ENCODE results near the gene LEMD2. TPM values are rescaled to one million over a fixed set of nuclear protein-coding genes. Genes with fewer than 3 reads are reported as not detected.

Gene LEMD2
- total RNA-seq, 2 experiments from 2014 or later = 45.6 to 48.1 TPM

DNA sequence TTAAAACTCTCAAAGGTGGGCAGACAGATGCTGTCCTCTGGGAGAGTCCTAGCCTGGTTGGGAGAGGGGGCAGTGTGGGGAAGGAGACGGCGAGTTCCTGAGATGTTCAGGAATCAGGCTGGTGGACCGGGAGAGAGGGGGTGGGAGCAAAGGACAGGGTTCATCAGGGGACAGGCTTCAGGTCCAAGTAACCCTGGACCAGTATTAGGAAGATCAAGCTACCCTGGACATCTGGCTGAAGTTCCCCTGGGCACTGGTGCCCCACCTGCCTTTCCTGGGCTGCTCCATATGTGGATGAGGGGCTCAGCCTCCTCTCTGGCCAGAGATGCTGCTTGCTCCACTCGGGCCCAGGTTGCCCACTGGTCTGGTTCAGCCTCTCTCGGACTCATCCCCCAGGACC, 41.1 kb downstream of the LEMD2 start:
- ChIA-PET CTCF (no interaction called here), POLR2A (no interaction called here)

DNA sequence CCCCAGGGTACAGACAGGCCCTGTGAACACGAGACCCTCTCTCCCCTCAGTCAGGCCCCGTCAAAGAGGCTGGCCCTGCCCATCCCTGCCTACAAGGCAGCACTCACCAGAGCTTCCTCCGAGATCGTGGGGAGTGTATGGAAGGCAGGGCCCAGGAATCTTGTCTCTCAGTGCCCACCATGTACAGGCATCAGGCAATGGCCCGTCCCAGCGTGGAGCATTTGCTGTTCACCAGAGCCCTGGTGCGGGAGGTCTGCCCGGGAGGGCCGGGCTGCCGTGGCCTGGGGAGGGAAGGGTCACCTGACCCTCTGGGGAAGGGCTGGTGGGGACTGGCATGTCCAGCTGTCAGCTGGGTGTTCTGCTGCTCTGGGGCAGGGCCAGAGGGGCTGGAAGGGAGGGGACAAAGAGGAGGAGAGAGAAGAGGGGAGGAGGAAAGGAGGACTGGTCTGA, 42.3 kb downstream of the LEMD2 start, which contains the start of gene IP6K3:
Gene IP6K3 (minus strand): TSS at position 255 of the 450 bp plus-strand sequence. CDS start 11,429 bp downstream, outside the sequence.
- ChIA-PET POLR2A (no interaction called here), CTCF (interaction anchor here (0.5 to 1.0 kb wide), 2 partner anchors 18 to 281 kb away, joined by 3 read pairs; no protein-coding TSS in a partner anchor)

DNA sequence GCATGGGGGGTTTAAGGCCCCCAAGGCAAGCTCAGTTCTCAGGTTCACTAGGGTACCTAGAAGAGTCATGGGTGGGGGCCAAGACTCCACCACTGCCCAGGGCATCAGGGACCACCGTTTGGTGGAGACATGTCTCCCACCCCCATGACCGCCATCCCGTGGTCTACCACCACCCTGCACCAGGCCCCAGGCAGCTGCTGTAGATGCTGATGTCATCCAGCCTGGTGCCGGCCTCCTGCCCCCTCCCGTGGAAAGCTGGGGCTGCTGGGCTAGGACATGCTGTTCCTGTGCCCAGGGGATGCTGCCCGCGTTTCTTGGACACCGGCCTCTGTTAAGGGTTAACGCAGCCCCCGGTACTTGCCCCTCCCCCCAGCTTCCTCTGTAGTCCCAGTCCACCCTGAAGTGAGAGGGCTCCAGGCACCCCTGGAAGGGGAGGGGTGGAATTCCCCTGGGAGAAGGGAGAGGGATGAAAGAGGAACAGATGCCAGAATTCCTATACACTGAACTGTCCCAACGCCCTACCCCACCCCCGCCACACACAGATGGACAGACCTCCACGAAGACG, 42.8 kb downstream of the LEMD2 start:
- POLR2A ChIA-PET = no interaction called here
- CTCF ChIA-PET = interaction anchor here (1.0 to 1.1 kb wide), 2 partner anchors 165 to 281 kb away, joined by 3 to 4 read pairs; no protein-coding TSS in a partner anchor

DNA sequence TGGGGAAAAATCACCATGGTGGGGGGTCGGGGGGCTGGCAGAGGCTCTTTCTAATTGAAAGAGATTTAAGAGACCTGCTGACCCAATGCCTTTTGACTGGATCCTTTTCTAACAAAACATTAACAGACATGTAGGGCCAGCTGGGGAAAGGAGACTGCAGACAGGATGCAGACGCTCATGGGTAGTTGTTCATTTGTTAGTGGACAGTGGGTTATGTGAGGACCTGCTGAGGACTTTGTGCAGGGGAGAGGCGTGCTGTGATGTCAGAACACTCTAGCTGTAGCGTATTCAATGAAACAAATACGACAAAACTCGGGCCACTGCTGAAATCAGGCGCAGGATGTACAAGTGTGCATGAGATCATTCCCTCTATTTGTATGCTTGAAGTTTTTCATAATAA, 43.4 kb downstream of the LEMD2 start:
- CTCF ChIA-PET = interaction anchor here (1.0 to 2.2 kb wide), 3 partner anchors 34 to 282 kb away, joined by 3 to 9 read pairs (median 4); partner anchors contain the start of gene UQCC2
- POLR2A ChIA-PET = no interaction called here

DNA sequence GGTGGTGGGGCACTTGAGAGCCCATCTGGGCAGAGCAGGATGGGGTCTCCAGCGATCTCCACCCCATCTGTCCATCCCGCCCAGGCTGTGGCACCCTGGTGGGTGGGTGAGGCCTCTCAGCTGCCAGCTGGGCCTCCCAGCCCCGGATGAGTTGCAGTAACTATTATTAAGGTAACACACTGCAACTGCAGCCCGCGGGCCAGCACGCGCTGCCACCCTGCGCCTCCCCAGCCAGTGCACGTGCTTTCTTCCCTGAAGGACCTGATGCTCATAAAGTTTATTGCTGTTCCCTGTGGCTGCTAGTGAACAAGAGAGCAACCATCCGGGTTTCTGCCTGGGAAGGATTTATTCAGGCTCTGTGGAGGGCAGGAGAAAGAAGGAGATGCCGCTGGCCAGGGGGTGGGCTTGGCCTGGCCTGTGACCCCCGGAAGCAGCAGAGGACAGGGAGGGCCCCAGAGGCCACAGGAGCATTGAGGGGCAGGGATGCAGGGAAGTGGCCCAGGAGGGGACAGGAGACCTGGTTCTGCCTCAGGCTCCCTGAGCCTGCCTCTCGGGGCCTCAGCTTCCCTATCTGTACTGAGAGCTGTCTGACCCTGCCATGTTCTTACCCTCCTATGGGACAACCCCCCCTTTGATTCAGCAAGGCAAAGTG, 43.9 kb downstream of the LEMD2 start:
- POLR2A ChIA-PET = no interaction called here
- CTCF ChIA-PET = interaction anchor here (0.6 to 2.2 kb wide), 10 partner anchors 9 to 419 kb away, joined by 3 to 9 read pairs (median 3); partner anchors contain the start of gene UQCC2

DNA sequence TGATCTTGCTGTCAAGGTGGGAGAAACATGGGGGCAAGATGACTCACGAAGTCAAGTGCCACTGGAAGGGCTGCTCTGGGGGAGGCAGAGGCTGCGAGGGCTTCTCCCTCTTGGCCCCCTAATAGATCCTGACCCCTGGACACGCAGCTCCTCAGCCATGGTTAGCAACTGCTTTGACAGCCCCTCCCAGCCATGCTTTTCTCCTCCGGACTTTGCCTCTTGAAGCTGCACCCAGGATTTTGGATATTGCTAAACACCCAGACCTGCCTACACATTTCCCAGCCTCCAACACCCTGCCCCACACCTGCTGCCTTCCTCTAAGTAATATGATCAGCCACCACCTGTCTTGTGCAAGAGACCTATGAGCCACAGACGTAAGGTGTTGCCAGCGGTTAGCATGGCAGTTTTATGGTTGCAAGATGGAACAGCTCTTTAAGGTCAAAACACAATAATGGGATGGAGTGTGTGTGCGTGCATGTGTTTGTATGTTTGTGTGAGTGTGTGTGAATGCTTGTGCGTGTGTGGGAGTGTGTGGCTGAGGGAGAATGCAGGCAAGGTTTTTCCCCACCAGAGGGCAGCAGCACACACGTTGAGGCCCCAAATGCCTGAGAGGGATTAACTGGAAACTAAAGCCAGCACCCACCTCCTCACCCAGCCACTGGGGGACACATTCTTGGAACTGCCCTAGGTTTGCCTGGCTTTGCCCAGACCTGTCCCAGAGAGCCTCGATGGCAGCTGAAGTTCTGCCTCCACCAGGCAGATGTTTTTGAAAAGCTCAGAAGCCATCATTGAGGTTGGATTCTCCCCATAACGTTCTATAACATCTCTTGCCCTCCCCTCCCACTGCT, 44.7 kb downstream of the LEMD2 start:
- CTCF ChIA-PET = interaction anchor here (0.6 to 2.2 kb wide), 16 partner anchors 9 to 468 kb away, joined by 3 to 9 read pairs (median 3); partner anchors contain the start of gene UQCC2
- POLR2A ChIA-PET = no interaction called here

DNA sequence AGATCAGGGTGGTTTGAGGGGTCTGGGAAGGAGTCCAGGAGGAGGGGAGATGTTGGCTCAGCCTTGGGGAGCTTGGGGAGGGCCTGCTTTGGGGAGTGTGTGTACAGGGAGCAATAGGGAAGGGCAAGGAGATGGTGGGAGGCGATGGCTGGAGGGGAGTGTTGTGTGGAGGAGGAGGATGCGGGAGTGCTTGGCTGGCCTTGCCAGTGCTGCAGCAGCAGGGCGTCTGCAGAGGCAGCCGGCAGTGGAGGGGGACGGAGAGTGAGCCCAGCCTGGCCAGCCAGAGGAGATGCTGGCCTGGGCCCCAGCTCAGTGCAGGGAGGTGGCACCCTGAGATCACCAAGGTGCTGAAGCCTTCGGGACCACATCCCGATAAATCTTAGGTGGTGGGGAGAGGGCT, 46.1 kb downstream of the LEMD2 start:
- ChIA-PET CTCF (interaction anchor here (0.7 to 1.3 kb wide), 3 partner anchors 26 to 285 kb away, joined by 3 to 4 read pairs (median 3); no protein-coding TSS in a partner anchor), POLR2A (interaction anchor here (0.5 kb wide), 1 partner anchor 38 kb away, joined by 7 read pairs; no protein-coding TSS in a partner anchor)

DNA sequence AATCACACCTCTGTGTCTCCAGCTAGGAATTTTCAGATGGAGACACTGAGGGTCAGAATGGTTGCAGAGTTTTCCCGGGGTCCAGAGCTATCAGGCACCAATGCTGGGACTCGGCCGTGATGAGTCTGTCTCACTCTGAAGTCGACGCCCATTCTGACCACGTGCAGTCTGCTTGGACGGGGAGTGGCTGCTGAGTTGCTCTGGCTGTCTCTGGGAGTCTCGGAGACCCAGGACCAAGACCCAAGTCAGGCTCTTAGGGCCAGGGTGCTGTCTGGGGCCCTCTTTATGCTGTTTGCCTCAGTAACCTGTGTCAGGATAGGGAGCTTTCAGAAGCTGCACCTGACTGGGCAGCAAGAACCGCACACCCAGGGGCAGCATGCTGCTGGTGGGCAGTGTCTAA, 46.8 kb downstream of the LEMD2 start:
- CTCF ChIA-PET = no interaction called here
- POLR2A ChIA-PET = no interaction called here

DNA sequence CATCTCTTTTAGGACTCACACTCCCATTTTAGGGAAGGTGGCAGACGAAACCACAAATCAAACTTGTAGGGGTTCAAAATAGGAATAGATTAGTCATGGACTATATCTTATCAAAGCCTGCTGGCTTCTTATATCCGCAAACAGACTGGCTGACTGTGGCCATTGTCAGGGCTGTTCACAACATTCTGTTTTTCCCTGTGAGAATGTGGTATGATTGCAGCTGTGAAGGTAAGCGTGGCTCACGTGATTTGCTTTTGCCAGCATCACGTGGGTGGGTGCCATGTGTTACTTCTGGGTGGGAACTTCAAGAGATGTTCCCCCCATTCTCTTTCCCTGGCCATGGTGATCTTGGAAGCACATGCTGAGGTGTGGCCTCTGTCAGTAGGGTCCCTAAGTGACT, 48.1 kb downstream of the LEMD2 start:
- CTCF ChIA-PET = interaction anchor here (0.6 to 1.7 kb wide), 2 partner anchors 9 to 189 kb away, joined by 3 to 4 read pairs; no protein-coding TSS in a partner anchor
- POLR2A ChIA-PET = no interaction called here

DNA sequence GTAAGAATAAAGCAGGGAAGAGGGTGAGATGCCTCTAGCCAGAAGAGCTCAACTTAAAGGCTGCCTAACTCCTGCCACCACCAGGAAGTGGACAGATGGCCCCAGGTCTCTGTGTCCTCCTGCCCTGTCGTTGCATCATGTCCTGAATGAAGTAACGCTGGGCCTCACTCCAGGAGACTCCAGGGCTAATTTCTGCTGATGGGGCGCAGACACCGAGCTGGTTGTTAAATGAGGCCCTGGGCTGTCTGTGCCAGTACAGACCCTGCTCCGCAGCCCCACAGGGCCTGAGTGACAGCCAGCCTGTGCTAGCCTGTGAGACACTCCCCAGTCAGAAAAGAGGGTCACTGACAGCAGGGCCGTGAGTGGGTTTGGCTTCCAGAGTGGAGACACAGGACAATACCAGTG, 48.7 kb downstream of the LEMD2 start:
- ChIA-PET CTCF (interaction anchor here (1.7 kb wide), 1 partner anchor 10 kb away, joined by 3 read pairs; no protein-coding TSS in a partner anchor), POLR2A (no interaction called here)

DNA sequence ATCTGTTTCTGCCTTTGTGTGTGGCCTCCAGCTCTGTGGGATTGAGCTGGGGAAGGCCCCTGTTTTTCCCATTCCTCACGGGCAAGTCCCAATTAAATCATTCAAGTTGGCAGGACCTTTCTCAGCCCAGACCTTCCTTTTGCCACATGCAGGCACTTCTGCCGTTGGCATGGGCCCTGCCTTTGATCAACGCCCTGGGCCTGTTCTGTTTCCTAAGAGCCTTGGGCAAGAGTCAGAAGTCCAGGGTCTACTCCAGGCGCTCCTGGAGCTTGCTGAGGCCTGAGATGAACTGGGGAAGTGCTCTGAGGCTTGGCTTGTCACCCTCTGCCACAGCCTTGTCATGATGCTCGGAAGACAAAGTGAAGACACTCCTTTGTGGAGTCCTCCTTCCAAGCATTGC, 49.4 kb downstream of the LEMD2 start:
- POLR2A ChIA-PET = no interaction called here
- CTCF ChIA-PET = interaction anchor here (1.7 kb wide), 1 partner anchor 10 kb away, joined by 3 read pairs; no protein-coding TSS in a partner anchor

DNA sequence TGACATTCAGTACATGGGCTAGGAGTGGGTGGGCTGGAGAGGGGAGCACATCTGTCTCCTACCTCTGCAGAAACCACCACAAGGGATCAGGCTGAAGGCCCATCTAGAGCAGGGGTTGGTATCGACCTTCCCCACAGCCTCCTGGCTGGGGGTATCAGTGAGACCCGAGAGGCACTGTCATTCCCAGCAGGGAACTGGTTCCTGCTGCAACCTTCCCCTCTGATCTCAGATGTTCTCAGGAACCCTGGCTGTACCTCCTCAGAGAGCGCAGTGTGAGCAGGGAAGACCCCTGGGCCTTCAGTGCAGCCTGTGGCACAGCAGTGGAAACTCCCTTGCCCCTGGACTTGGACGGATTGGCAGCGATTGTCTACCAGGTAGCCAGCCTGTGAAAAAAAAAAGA, 50.1 kb downstream of the LEMD2 start:
- CTCF ChIA-PET = no interaction called here
- POLR2A ChIA-PET = no interaction called here

DNA sequence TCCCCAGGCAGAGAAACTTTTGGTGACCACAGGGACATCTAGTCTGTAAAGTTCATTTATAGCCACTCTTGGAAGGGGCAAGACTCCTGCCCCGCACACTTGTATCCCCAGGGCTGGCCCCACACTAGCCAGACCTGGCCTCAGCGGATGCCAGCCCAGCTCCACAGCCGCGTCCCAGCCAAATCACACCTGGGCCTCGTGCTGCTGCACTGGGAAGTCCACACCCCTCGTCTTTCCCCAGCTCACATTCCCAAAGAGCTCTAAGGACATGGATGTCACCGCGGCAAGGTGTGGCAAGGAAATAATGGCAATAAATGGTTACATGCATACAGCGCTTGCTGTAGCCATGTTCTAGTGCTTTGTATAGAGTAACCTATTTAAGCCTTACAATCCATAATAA, 50.8 kb downstream of the LEMD2 start:
- ChIA-PET CTCF (interaction anchor here (0.6 kb wide), 1 partner anchor 462 kb away, joined by 3 read pairs; no protein-coding TSS in a partner anchor), POLR2A (no interaction called here)

DNA sequence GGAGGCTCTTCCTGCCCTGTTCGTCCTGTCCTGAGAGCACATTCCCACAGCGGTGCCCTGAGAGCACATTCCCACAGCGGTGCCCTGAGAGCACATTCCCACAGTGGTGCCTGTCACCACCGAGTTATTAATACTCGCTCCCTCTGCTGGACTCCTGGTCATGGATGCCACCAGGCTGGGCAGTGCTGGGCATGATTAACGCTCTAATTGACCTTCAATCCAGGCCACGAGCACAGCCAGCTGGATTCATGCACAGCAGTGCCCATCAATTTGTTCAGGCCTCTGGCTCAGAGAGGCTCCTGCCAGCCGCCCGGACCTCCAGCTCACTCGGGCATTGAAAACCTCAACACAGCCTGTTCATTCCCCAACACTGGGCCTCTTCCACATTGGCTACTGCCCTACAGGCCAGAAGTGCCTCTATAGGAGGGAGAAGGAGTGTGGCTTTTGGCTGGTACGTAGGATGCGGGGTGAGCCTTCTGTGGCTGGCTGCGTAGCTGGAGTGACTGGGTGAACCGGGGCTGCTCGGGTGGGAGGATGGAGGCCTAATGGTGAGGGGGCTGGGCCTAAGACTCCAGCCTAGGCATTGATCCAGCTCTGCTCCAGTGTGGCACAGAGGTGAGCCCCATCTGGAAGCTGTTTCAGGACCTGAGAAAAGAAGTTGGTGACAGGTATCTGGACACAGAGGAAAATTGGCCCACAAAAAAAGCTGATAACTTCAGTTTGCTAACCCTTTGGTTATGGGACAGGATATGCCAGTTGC, 51.5 kb downstream of the LEMD2 start:
- ChIA-PET POLR2A (no interaction called here), CTCF (interaction anchor here (0.6 kb wide), 1 partner anchor 462 kb away, joined by 3 read pairs; no protein-coding TSS in a partner anchor)

DNA sequence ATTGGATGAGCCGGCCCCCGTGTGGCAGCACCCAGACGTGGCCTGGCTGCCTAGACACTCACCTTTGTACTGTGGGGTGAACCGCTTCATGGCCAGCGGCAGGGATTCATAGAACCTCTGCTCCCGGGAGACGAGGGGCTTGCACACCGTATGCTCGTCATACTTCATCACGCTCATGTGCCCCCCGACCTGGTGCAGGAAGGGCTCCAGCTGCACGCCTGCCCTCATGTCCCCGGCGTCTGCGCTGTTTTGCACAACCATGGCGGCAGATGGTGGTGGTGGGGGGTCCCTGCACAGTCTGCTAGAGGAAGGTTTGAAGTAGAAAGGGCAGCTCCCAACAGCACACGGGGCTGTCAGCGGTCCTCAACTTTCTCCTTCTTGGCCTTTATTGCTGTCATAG, 53.7 kb downstream of the LEMD2 start:
- CTCF ChIA-PET = interaction anchor here (1.3 kb wide), 1 partner anchor 9 kb away, joined by 4 read pairs; no protein-coding TSS in a partner anchor
- POLR2A ChIA-PET = no interaction called here

DNA sequence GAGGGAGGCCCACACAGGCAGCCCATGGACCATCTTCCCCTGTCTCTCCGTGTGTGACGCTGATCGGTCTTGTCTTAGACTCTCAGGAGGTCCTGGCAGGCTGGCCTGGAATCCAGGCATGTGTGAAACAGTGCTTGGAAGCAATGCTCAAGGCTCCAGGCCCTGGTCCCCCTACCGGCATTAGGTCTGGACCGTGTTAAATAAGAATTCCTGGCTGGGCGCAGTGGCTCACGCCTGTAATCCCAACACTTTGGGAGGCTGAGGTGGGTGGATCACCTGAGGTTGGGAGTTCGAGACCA, 55.3 kb downstream of the LEMD2 start:
- ChIA-PET POLR2A (no interaction called here), CTCF (no interaction called here)

DNA sequence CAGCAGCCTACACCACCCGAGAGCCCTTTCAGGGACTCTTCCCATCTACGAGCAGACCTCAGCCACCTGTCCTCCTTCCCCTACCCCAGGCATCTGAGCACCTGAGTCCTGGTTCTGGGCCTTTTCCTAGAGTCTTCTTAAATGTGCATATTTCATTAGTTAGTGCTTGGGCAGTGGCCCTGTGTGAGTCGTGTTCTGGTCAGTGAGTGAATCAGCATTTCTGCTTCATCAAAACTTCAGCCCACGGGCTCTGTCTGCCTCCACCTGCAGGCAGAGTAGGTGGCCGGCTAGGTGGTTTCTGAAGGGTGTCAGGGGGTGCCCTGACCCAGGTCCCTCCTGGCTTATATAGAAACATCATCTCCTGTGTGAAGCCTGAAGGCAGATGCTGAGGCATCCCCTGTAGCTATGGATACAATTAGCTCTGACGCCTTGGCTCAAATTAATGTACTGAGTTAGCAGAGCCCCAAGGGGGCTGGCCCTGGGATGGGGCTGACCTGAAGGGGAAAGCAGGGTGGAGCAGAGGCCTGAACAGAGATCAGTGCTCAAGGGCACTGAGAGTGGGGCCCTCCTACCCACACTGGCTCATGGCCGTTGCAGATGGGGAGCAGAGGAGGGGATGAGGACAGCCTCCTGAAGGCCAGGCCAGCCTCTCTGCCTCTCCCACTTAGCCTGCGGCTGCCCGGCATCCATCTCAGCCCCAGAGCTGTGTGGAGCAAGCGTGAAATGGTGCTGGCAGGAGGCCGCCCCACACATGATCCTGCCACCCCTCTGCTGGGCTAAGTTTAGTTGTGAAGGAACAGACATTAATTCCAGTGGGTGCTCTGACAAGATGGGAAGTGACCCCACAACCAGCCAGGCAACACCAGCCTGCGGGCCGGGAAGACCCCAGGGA, 55.9 kb downstream of the LEMD2 start:
- ChIA-PET POLR2A (interaction anchor here (0.6 kb wide), 1 partner anchor 214 kb away, joined by 3 read pairs; no protein-coding TSS in a partner anchor), CTCF (no interaction called here)

DNA sequence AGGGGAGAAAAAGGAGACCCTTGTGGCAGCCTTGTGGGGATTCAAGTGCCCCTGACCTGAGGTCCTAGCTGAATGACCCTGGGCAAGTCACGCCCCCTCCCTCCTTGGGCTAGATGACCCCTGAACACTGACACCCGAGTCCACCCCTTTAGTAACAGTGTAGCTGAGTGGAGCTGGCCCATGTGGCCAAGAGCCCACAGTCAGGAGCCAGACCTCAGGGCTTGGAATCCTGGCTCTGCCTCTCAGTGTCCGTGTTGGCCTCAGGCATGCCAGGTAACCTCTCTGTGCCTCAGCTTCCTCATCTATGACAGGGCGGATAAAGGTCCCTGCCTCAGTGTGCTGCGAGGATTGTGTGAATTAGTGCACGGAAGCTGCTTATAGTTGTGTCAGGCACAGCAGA, 56.5 kb downstream of the LEMD2 start:
- ChIA-PET POLR2A (interaction anchor here (0.6 kb wide), 1 partner anchor 214 kb away, joined by 3 read pairs; no protein-coding TSS in a partner anchor), CTCF (no interaction called here)

Measured in activated CD8-positive, alpha-beta memory T cell treated with anti-CD3 and anti-CD28 coated beads for 36 hours (primary cell).